Measurements from ENCODE around the gene MS4A5. TPM values are rescaled to one million over a fixed set of nuclear protein-coding genes. Genes with fewer than 3 reads are reported as not detected.

The MS4A5 gene
- total and polyA plus RNA-seq, 8 donors = 0.23 to 0.33 TPM; not detected in 6

GRCh38 chr11:60454212-60454611 lies 24.8 kb downstream of the MS4A5 start:
- Histone ChIP-seq H3K4me3 (no peak overlapping the region), H3K36me3 (no peaks in the 10 kb centered on the region), H3K27ac (no peak overlapping the region), H3K27me3 (no peaks in the 10 kb centered on the region), H3K4me1 (no peaks in the 10 kb centered on the region), H3K9me3 (no peaks in the 10 kb centered on the region)
- intact Hi-C loops (cut with DNase I) = no loop called here
- ATAC-seq (no peak), DNase-seq (no peak)
- no peak for TF ChIP-seq CTCF (IDR thresholded peaks at IDR 0.05)

- Histone ChIP-seq H3K27ac (no peak within 1 kb of the TSS), H3K9me3 (no peaks in the 10 kb centered on the region), H3K4me3 (no peak within 1 kb of the TSS), H3K4me1 (no peaks in the 10 kb centered on the region), H3K36me3 (no peaks in the 10 kb centered on the region), H3K27me3 (no peaks in the 10 kb centered on the region)
- intact Hi-C loops (cut with DNase I) = no loop called here
- DNase-seq (no peak), ATAC-seq (no peak)
- no peak for TF ChIP-seq CTCF (IDR thresholded peaks at IDR 0.05)
These were observed 26.2 kb downstream of the MS4A5 start, which contains the start of gene MS4A1 for GRCh38 chr11:60455531-60456042. TSS of gene MS4A1 (plus strand) at chr11:60455847. CDS start at chr11:60462375, 6,528 bp downstream.

DNA sequence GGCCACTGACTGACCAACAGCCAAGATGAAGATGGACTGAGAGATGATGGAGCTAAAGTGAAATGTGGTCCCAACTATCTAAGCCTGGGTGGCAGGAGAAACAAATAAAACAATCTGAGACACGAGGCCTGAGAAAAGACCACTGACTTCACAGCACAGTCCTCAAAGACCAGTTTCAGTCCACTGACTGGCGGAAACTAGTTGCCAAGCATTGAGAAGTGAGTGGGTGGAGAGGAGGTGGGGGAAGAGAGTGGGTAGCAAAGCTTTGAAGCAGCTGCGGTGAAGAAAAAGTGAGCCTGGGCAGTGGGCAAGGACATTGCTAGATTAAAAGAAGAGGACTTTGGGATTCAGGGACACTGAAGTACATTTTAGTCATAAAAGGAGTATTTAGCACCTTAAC lies 28.2 kb downstream of the MS4A5 start:
- ATAC-seq (no peak), DNase-seq (no peak)
- TF ChIP-seq CTCF (IDR thresholded peaks at IDR 0.05) = no peak
- H3K27ac ChIP-seq = no peak overlapping the region
- no peaks in the 10 kb centered on the region for H3K4me1 ChIP-seq
- H3K36me3 ChIP-seq = no peaks in the 10 kb centered on the region
- no peak overlapping the region for H3K4me3 ChIP-seq
- no peaks in the 10 kb centered on the region for H3K9me3 ChIP-seq
- intact Hi-C loops (cut with DNase I) = no loop called here
- no peaks in the 10 kb centered on the region for H3K27me3 ChIP-seq

DNA sequence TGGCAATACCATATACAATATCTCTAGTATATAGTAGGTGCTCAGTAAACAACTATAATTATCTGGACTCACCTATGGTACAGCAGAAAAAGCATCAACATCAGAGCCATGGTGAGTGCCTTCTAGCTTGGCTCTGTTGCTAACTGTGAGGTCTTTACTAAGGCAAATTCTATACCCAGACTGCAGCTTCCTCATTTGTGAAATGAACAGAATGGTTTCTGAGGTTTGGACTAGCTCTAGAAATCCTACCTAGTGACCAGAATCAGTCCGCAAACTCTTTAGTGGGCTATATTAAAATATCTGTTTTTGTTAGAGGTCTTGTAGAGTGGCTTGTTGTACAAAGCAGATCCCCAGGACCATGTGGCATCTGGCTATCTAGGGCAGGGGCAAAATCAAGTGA lies 30.0 kb downstream of the MS4A5 start:
- no peaks in the 10 kb centered on the region for H3K27me3 ChIP-seq
- H3K4me3 ChIP-seq = no peak overlapping the region
- H3K36me3 ChIP-seq = no peaks in the 10 kb centered on the region
- intact Hi-C loops (cut with DNase I) = no loop called here
- H3K9me3 ChIP-seq = no peaks in the 10 kb centered on the region
- no peak for TF ChIP-seq CTCF (IDR thresholded peaks at IDR 0.05)
- H3K4me1 ChIP-seq = no peaks in the 10 kb centered on the region
- no peak for ATAC-seq
- H3K27ac ChIP-seq = no peak overlapping the region
- no peak for DNase-seq

DNA sequence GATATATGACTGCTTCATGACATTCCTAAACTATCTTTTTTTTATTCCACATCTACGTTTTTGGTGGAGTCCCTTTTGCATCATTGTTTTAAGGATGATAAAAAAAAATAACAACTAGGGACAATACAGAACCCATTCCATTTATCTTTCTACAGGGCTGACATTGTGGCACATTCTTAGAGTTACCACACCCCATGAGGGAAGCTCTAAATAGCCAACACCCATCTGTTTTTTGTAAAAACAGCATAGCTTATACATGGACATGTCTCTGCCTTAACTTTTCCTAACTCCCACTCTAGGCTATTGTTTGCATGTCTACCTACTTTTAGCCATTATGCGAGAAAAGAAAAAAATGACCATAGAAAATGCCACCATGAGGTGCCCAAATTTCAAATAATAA lies 39.5 kb downstream of the MS4A5 start:
- Histone ChIP-seq H3K4me3 (no peak overlapping the region), H3K36me3 (no peaks in the 10 kb centered on the region), H3K27me3 (no peaks in the 10 kb centered on the region), H3K9me3 (no peaks in the 10 kb centered on the region), H3K4me1 (peaks cover 0 to 7% of the 10 kb centered on the region in 2 donors), H3K27ac (no peak overlapping the region)
- intact Hi-C loops (cut with DNase I) = no loop called here
- DNase-seq = no peak
- TF ChIP-seq CTCF (IDR thresholded peaks at IDR 0.05) = no peak
- no peak for ATAC-seq
